Aorta (tissue), 5 donors: ENCODE data around the gene GOLGA6L1. TPM values are rescaled to one million over a fixed set of nuclear protein-coding genes. Genes with fewer than 3 reads are reported as not detected.
"Not testable (repeated sequence)": the region's sequence is repeated elsewhere in the genome, so short reads cannot be mapped to it uniquely, and the experiment has no call there.

ENCODE experiments used
- ATAC-seq: fragments of 200-7000 bp; cut with Tn5 transposase; one replicate; pipeline ENCODE4 v1.9.1; 2022; ENCODE audit warnings: moderate library complexity; ENCODE audit not compliant: low FRiP score
- DNase-seq, 2 donors: peaks; one replicate each; pipeline ENCODE4 v3.0.0-alpha.2; 2020
- H3K27ac ChIP-seq, 2 donors: one replicate each; pipeline ENCODE4 v1.5.1; 2013; ENCODE audit warnings: low read length in 2 of 2, mild to moderate bottlenecking in 2 of 2, moderate library complexity in 2 of 2, control low read depth in 1 of 2, inconsistent platforms in 1 of 2, low read depth in 1 of 2
- H3K27me3 ChIP-seq, 2 donors: one replicate each; pipeline ENCODE4 v1.6.1; 2013; ENCODE audit warnings: control low read depth in 1 of 2, low read length in 1 of 2, mild to moderate bottlenecking in 1 of 2, moderate library complexity in 1 of 2; ENCODE audit not compliant: insufficient read depth in 2 of 2, control insufficient read depth in 1 of 2
- H3K36me3 ChIP-seq, 2 donors: one replicate each; pipeline ENCODE4 v1.6.1; 2013; ENCODE audit warnings: control low read depth in 1 of 2, low read length in 1 of 2, mild to moderate bottlenecking in 1 of 2; ENCODE audit not compliant: insufficient read depth in 2 of 2, control insufficient read depth in 1 of 2
- H3K4me1 ChIP-seq, 2 donors: one replicate each; pipeline ENCODE4 v1.6.1; 2013; ENCODE audit warnings: low read length in 2 of 2, control low read depth in 1 of 2, mild to moderate bottlenecking in 1 of 2, moderate library complexity in 1 of 2; ENCODE audit not compliant: insufficient read depth in 2 of 2, control insufficient read depth in 1 of 2
- H3K4me3 ChIP-seq, 2 donors: one replicate each; pipeline ENCODE4 v1.5.1; 2013; ENCODE audit warnings: low read length in 2 of 2, control low read depth in 1 of 2, mild to moderate bottlenecking in 1 of 2
- H3K9me3 ChIP-seq: one replicate; pipeline ENCODE4 v1.6.1; 2013; ENCODE audit warnings: mild to moderate bottlenecking, low read length; ENCODE audit not compliant: control insufficient read depth
- WGBS, 2 donors: extraction: QIAGEN DNeasy Blood & Tissue Kit; methylation state at CpG; one replicate each; pipeline ENCODE4 v1.1.7; 2013; 5-methylcytosine and 5-hydroxymethylcytosine counted together
- intact Hi-C, 2 donors: fragments of 100-400 bp; cut with DNase I; formaldehyde crosslinking; loops; one replicate each; pipeline versions ENCODE4 v1.14.2 to v1.15.0; 2022
- polyA plus RNA-seq, 2 donors: library from polyadenylated mRNA; stranded (reverse); fragments of 200-250 nt; gene quantifications; one replicate each; pipeline ENCODE4 v1.2.3, GENCODE V29; 2013
- total RNA-seq, 2 donors: library from RNA; stranded (reverse); fragmentation: NEBNext Ultra II Directional; extraction: Animal tissue kit (Norgen Biotek cat#: 25700); gene quantifications; one replicate each; pipeline ENCODE4 v1.2.1, GENCODE V29; 2021
- donor health status: healthy with polysubstance abuse.
- donor health status: Bipolar disorder and iron deficiency.
- donor health status: DM: no; HTN: no; CAD: no.
- donor health status: DM: no; HTN: no; CAD: no.
- donor health status: DM: yes; HTN: yes; CAD: no.

GOLGA6L1 gene
- total and polyA plus RNA-seq, 4 donors, result not detected

DNA sequence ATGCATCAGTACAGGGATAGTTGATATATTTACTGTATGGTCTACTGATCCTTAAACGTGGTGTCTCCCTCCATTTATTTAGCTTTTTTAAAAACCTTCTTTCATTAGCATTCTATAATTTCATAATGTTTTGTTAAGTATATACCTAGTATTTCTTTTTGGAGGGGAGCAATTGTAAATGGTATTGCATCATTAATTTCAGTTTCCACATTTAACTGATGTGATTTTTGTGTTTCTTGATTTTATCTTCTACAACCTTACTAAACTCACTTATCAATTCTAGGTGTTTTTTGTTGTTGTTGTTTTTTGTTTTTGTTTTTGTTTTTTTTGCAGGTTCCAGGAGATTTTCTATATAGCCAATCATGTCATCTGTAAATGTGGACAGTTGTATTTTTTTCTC, 18.4 kb downstream of the GOLGA6L1 start:
- ATAC-seq, result no peak
- Histone ChIP-seq H3K4me3 (no peak overlapping the region), H3K36me3 (no peaks in the 10 kb centered on the region), H3K9me3 (no peaks in the 10 kb centered on the region), H3K4me1 (no peaks in the 10 kb centered on the region), H3K27me3 (no peaks in the 10 kb centered on the region), H3K27ac (no peak overlapping the region)
- intact Hi-C loops, result no loop called here
- 64 to 69% methylated on average over 1 of the region's 1 CpG for WGBS, 2 donors
- DNase-seq, result no peak

- Histone ChIP-seq H3K36me3 (no peaks in the 10 kb centered on the region), H3K4me3 (no peak overlapping the region), H3K27ac (no peak overlapping the region), H3K4me1 (no peaks in the 10 kb centered on the region), H3K9me3 (no peaks in the 10 kb centered on the region), H3K27me3 (peaks cover 0 to 3% of the 10 kb centered on the region in 2 donors)
- intact Hi-C loops, result no loop called here
- ATAC-seq (no peak), DNase-seq (no peak)
- WGBS, 2 donors, result 65 to 78% methylated on average over 1 of the region's 1 CpG
Measured at GRCh38 chr15:23095796-23096195, 40.8 kb downstream of the GOLGA6L1 start.

DNA sequence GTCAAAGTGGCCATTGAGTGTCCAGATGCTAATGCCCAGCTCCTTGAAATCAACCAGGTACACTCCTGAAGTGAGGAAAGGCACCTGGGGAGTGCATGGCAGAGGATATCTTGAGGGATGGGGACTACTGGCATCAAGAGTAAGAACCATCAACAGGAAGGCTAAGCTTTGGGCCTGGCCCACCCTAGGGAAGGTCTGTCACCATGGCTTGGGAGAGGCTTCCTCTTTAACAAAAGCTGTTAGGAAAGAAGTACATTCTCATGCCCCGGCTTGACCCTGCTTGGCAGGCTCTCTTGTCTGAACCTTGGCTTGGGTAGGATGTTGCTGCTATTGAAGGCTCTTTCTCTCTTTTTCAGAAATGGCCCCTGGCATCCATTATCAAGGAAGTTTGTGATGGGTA, 53.5 kb downstream of the GOLGA6L1 start:
- intact Hi-C loops, result no loop called here
- 87 to 96% methylated on average over 1 of the region's 1 CpG for WGBS, 2 donors
- no peaks in the 10 kb centered on the region for H3K27me3 ChIP-seq

DNA sequence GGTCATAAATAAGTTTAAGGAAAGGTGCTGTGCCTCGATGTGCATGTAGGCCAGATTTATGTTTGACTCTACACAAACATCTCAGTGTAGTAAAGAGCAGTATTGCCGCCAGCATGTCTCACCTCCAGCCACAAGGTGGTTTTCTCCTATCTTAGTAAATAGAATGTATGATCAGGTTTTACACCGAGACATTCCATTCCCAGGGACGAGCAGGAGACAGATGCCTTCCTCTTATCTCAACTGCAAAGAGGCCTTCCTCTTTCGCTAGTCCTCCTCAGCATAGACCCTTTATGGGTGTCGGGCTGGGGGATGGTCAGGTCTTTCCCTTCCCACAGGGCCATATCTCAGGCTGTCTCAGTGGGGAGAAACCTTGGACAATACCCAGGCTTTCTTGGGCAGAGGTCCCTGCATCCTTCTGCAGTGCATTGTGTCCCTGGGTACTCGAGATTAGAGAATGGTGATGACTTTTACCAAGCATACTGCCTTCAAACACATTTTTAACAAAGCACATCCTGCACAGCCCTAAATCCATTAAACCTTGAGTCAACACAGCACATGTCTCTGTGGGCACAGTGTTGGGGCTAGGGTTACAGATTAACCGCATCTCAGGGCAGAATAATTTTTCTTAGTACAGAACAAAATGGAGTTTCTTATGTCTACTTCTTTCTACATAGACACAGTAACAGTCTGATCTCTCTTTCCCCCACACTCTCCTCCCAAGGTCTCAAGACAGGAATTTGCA, 54.5 kb downstream of the GOLGA6L1 start:
- DNase-seq, H3K4me1 ChIP-seq, H3K4me3 ChIP-seq, ATAC-seq, H3K27me3 ChIP-seq, H3K9me3 ChIP-seq, intact Hi-C loops, H3K36me3 ChIP-seq, H3K27ac ChIP-seq: not testable (repeated sequence)
- 78 to 82% methylated on average over 8 of the region's 8 CpGs for WGBS, 2 donors

More for the DNA sequence above, 53.5 kb downstream of the GOLGA6L1 start:
- Histone ChIP-seq H3K9me3 (no peaks in the 10 kb centered on the region), H3K36me3 (no peaks in the 10 kb centered on the region), H3K27ac (no peak overlapping the region), H3K4me1 (no peaks in the 10 kb centered on the region), H3K4me3 (no peak overlapping the region)
- ATAC-seq (no peak), DNase-seq (no peak)

DNA sequence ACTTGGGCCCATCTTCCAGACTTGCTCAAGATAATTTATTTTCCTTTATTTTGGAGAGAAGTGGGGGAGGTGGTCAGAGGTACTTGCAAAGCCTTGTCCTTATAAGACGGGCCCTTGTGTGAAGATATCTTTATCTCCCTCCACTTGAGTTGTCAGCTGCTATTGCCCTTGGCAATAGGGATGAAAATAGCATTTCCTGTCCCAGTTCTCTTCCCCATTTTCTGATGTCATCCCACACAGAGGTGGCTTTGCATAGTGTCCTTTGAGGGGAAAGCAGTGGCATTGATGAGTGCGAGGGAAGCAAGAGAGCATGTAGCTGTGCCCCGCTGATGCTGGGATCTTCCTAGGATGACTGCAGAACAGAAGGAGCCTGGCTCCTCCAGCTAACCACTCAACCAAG, 55.4 kb downstream of the GOLGA6L1 start:
- no peaks in the 10 kb centered on the region for H3K36me3 ChIP-seq
- H3K4me1 ChIP-seq, result no peaks in the 10 kb centered on the region
- H3K27ac ChIP-seq, result no peak overlapping the region
- H3K27me3 ChIP-seq, result no peaks in the 10 kb centered on the region
- ATAC-seq (no peak), DNase-seq (no peak)
- H3K4me3 ChIP-seq, result no peak overlapping the region
- 71 to 81% methylated on average over 3 of the region's 3 CpGs for WGBS, 2 donors
- H3K9me3 ChIP-seq, result no peaks in the 10 kb centered on the region
- intact Hi-C loops, result no loop called here

GRCh38 chr15:23079766-23080165, 56.9 kb downstream of the GOLGA6L1 start:
- Histone ChIP-seq H3K4me3 (no peak overlapping the region), H3K27ac (no peak overlapping the region), H3K9me3 (no peaks in the 10 kb centered on the region), H3K27me3 (no peaks in the 10 kb centered on the region), H3K4me1 (no peaks in the 10 kb centered on the region), H3K36me3 (no peaks in the 10 kb centered on the region)
- intact Hi-C loops, result no loop called here
- no peak for ATAC-seq
- WGBS, 2 donors, result 78 to 81% methylated on average over 7 of the region's 7 CpGs
- no peak for DNase-seq

Other genes starting within 250 kb of the GOLGA6L1 start
- gene CYFIP1, start 156.5 kb downstream of the GOLGA6L1 start, total RNA-seq, result 100 to 1,000 TPM; 160 to 172 TPM
- 10 to 100 TPM; 46.5 to 48.1 TPM for gene CYFIP1, start 156.5 kb downstream of the GOLGA6L1 start, polyA plus RNA-seq
- gene TUBGCP5, start 97.3 kb downstream of the GOLGA6L1 start, total RNA-seq, result 10 to 100 TPM; 13.7 to 19.8 TPM
- 10 to 100 TPM in 1 of 2 donors, 1 to 10 TPM in 1; 2.6 to 13.5 TPM for gene TUBGCP5, start 97.3 kb downstream of the GOLGA6L1 start, polyA plus RNA-seq
- gene GOLGA6L26, start 197.4 kb upstream of the GOLGA6L1 start, total RNA-seq, result not detected
- gene GOLGA6L26, start 197.4 kb upstream of the GOLGA6L1 start, polyA plus RNA-seq, result not detected
- 1 to 10 TPM in 1 of 2 donors, under 1 TPM in 1; 0.52 to 1.4 TPM for gene GOLGA8S, start 217.9 kb upstream of the GOLGA6L1 start, total RNA-seq
- under 1 TPM; 0.25 to 0.26 TPM for gene GOLGA8S, start 217.9 kb upstream of the GOLGA6L1 start, polyA plus RNA-seq